Sigmoid colon (tissue), 4 donors: ENCODE data around the gene DNM2.

ENCODE experiments used
- EP300 ChIP-seq, 4 donors: sonication (generic); formaldehyde crosslinking; IDR thresholded peaks; one replicate each; pipeline ENCODE4 v1.6.1; 2017; ENCODE audit warnings: antibody characterized with exemption in 4 of 4
- POLR2A ChIP-seq, 2 donors: fragments of 450-650 bp; IDR thresholded peaks; one replicate each; pipeline ENCODE4 v1.6.1; 2016; ENCODE audit warnings: antibody characterized with exemption in 2 of 2, mild to moderate bottlenecking in 2 of 2, moderate library complexity in 2 of 2
- POLR2AphosphoS5 ChIP-seq, 4 donors: sonication (generic); formaldehyde crosslinking; IDR thresholded peaks; one replicate each; pipeline ENCODE4 v1.6.1; 2017; ENCODE audit warnings: antibody characterized with exemption in 4 of 4
- TF ChIP-seq, protein P1 (sequence below), 4 experiments: fragments of 450-650 bp in 3 of 4; fragments of 200-600 bp in 1 of 4; IDR thresholded peaks; one replicate each; pipeline ENCODE4 v1.5.1; 2016 to 2019; ENCODE audit warnings: antibody characterized with exemption in 4 of 4, mild to moderate bottlenecking in 3 of 4, moderate library complexity in 2 of 4

DNA sequence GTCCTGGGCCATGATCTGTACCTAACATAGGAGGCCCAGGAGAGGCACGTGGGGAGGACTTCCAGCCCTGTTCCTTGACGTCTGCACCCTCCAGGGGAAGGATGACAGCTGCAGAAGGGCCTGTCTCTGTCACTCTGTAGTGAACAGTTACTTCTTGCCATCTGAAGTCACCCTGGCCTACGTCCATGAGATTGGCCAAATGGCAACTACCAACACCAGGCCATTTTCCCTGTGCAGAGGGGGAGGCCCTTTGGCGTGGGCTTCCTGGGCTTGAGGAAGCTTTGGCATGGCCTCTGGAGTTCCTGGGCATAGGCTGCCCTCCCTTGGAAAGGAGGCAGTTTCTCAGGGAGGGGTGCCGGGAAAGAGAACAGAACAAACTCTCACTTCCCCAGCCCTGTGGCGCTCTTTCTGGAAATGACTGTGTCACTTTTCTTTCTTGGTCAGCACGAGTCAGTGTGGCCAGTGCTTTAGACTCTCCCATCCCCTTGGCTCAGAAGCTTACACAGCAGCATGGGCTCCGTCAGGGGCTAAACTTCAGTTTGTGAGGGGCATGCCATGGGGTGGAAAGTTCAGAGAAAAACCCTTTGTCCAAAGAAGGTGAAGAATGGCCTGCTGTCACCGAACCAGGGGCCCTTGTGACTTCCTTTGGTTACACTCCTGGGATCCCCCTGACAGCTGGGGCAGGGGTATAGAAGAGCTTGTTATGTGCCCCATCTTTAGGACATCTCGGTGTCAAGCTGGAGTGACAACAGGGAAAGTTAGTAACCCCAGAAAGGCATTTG, 158.8 kb downstream of the DNM2 start:
- TF ChIP-seq, protein P1, sequence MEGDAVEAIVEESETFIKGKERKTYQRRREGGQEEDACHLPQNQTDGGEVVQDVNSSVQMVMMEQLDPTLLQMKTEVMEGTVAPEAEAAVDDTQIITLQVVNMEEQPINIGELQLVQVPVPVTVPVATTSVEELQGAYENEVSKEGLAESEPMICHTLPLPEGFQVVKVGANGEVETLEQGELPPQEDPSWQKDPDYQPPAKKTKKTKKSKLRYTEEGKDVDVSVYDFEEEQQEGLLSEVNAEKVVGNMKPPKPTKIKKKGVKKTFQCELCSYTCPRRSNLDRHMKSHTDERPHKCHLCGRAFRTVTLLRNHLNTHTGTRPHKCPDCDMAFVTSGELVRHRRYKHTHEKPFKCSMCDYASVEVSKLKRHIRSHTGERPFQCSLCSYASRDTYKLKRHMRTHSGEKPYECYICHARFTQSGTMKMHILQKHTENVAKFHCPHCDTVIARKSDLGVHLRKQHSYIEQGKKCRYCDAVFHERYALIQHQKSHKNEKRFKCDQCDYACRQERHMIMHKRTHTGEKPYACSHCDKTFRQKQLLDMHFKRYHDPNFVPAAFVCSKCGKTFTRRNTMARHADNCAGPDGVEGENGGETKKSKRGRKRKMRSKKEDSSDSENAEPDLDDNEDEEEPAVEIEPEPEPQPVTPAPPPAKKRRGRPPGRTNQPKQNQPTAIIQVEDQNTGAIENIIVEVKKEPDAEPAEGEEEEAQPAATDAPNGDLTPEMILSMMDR (IDR thresholded peaks at IDR 0.05), result no peak
- TF ChIP-seq EP300 (IDR thresholded peaks at IDR 0.05) (no peak), POLR2A (IDR thresholded peaks at IDR 0.05) (no peak), POLR2AphosphoS5 (IDR thresholded peaks at IDR 0.05) (no peak)
